ENCODE measurements around the gene WDR86.

WDR86 gene

GRCh38 chr7:151409667-151410404 lies at the start of gene WDR86:
Gene WDR86, minus strand, starts transcription at chr7:151410038. Its CDS starts 449 bp downstream, at chr7:151409589.
- no peaks in the 10 kb centered on the region for H3K9me3 Mint-ChIP-seq
- H3K27me3 Mint-ChIP-seq = peaks cover 35% of the 10 kb centered on the region
- H3K27ac Mint-ChIP-seq = peak within 1 kb of the TSS; percentile 81
- H3K4me3 Mint-ChIP-seq = peak within 1 kb of the TSS; percentile 71
- H3K4me1 Mint-ChIP-seq = peaks cover 12% of the 10 kb centered on the region
- DNase-seq (ENCODE audit: low spot score in 2 of 2) (no peak), ATAC-seq (ENCODE audit: low read depth) (no peak)
- H3K36me3 Mint-ChIP-seq = no peaks in the 10 kb centered on the region

DNA sequence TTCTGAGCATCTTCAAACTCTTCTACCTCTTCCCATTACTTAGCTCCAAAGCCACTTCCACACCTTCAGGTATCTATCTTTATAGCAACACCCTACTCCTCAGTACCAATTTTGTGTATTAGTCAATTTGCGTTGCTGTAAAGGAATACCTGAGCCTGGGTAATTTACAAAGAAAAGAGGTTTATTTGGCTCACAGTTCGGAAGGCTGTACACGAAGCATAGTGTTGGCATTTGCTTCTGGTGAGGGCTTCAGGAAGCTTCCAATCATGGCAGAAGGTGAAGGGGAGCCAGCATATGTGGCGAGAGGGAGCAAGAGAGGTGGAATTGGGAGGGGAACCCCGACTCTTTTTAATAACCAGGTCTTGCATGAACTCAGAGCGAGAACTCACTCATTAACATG lies 47.7 kb upstream of the WDR86 start:
- no peaks in the 10 kb centered on the region for H3K27me3 Mint-ChIP-seq
- no peaks in the 10 kb centered on the region for H3K36me3 Mint-ChIP-seq
- H3K9me3 Mint-ChIP-seq = peaks cover 2% of the 10 kb centered on the region
- no peaks in the 10 kb centered on the region for H3K4me1 Mint-ChIP-seq
- no peak overlapping the region for H3K27ac Mint-ChIP-seq
- no peak overlapping the region for H3K4me3 Mint-ChIP-seq
- DNase-seq (ENCODE audit: low spot score in 2 of 2) (no peak), ATAC-seq (ENCODE audit: low read depth) (no peak)

GRCh38 chr7:151456782-151457181 lies 46.9 kb upstream of the WDR86 start:
- Mint-ChIP-seq H3K4me1 (no peaks in the 10 kb centered on the region), H3K27me3 (no peaks in the 10 kb centered on the region), H3K4me3 (no peak overlapping the region), H3K27ac (no peak overlapping the region), H3K9me3 (peaks cover 2% of the 10 kb centered on the region), H3K36me3 (no peaks in the 10 kb centered on the region)
- DNase-seq (ENCODE audit: low spot score in 2 of 2) (no peak), ATAC-seq (ENCODE audit: low read depth) (no peak)

GRCh38 chr7:151456276-151456675 lies 46.4 kb upstream of the WDR86 start:
- peaks cover 2% of the 10 kb centered on the region for H3K9me3 Mint-ChIP-seq
- no peak for ATAC-seq (ENCODE audit: low read depth)
- no peak overlapping the region for H3K4me3 Mint-ChIP-seq
- H3K4me1 Mint-ChIP-seq = no peaks in the 10 kb centered on the region
- no peak overlapping the region for H3K27ac Mint-ChIP-seq
- DNase-seq (ENCODE audit: low spot score in 2 of 2) = no peak
- no peaks in the 10 kb centered on the region for H3K36me3 Mint-ChIP-seq
- H3K27me3 Mint-ChIP-seq = no peaks in the 10 kb centered on the region

DNA sequence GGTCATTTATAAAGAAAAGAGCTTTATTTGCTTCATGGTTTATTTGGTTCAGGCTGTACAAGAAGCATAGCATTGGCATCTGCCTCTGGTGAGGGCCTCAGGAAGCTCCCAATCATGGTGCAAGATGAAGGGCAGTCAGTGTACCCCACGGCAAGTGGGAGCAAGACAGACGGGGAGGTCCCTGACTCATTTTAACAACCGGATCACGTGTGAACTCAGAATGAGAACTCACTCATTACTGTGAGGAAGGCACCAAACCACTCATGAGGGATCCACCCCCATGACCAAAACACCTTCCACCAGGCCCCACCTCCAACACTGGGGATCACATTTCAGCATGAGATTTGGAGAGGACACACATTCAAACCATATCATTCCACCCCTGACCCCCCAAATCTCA lies 45.9 kb upstream of the WDR86 start:
- Mint-ChIP-seq H3K4me1 (no peaks in the 10 kb centered on the region), H3K27ac (no peak overlapping the region), H3K27me3 (no peaks in the 10 kb centered on the region), H3K9me3 (no peaks in the 10 kb centered on the region), H3K4me3 (no peak overlapping the region), H3K36me3 (no peaks in the 10 kb centered on the region)
- ATAC-seq (ENCODE audit: low read depth) (no peak), DNase-seq (ENCODE audit: low spot score in 2 of 2) (no peak)

GRCh38 chr7:151454932-151455530 lies 45.2 kb upstream of the WDR86 start:
- Mint-ChIP-seq H3K4me3 (no peak overlapping the region), H3K4me1 (no peaks in the 10 kb centered on the region), H3K27ac (no peak overlapping the region), H3K9me3 (no peaks in the 10 kb centered on the region), H3K36me3 (no peaks in the 10 kb centered on the region), H3K27me3 (no peaks in the 10 kb centered on the region)
- DNase-seq (ENCODE audit: low spot score in 2 of 2) (no peak), ATAC-seq (ENCODE audit: low read depth) (no peak)

GRCh38 chr7:151454305-151454704 lies 44.5 kb upstream of the WDR86 start:
- no peak for ATAC-seq (ENCODE audit: low read depth)
- no peaks in the 10 kb centered on the region for H3K9me3 Mint-ChIP-seq
- no peak for DNase-seq (ENCODE audit: low spot score in 2 of 2)
- H3K4me3 Mint-ChIP-seq = no peak overlapping the region
- H3K4me1 Mint-ChIP-seq = no peaks in the 10 kb centered on the region
- H3K27me3 Mint-ChIP-seq = peaks cover 2% of the 10 kb centered on the region
- H3K36me3 Mint-ChIP-seq = no peaks in the 10 kb centered on the region
- no peak overlapping the region for H3K27ac Mint-ChIP-seq

- Mint-ChIP-seq H3K4me3 (no peak overlapping the region), H3K27ac (no peak overlapping the region), H3K36me3 (no peaks in the 10 kb centered on the region)
Observed at GRCh38 chr7:151453326-151453791, 43.5 kb upstream of the WDR86 start.

DNA sequence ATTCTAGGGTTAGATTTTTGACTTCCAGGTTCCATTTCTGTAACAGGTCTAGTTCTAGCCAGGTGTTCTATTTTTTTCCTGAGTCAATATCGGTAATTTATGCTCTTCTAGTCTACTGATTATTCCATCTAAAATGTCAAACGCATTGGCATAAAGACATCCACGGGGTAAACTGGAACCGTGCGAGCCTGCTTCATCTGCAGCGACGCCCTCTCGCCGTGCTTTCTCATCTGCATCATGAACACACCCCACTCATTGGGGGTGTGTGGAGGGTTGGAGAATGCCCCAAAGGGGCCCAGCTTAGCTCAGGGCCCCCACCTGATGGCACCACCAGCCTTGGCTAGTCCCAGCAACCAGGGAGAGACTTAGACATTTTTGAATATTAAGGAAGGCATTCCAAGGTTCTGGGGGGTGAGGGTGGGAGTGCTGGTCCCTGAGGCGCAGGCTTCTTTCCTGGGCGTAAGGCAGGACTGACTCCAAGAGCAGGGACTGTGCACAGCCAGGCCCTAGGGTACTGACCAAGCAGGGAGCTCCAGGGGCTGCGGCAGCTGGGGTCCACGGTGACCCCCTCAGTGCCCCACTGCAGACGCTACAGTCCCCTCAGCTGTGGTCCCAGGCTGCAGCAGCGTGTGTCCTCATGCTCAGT lies 43.0 kb upstream of the WDR86 start:
- ATAC-seq (ENCODE audit: low read depth) = no peak
- H3K27me3 Mint-ChIP-seq = peaks cover 2% of the 10 kb centered on the region
- H3K4me1 Mint-ChIP-seq = no peaks in the 10 kb centered on the region
- no peak overlapping the region for H3K27ac Mint-ChIP-seq
- no peak overlapping the region for H3K4me3 Mint-ChIP-seq
- no peak for DNase-seq (ENCODE audit: low spot score in 2 of 2)
- no peaks in the 10 kb centered on the region for H3K36me3 Mint-ChIP-seq
- H3K9me3 Mint-ChIP-seq = no peaks in the 10 kb centered on the region

More at GRCh38 chr7:151453326-151453791, 43.5 kb upstream of the WDR86 start:
- Mint-ChIP-seq H3K27me3 (peaks cover 2% of the 10 kb centered on the region), H3K9me3 (no peaks in the 10 kb centered on the region), H3K4me1 (no peaks in the 10 kb centered on the region)
- ATAC-seq (ENCODE audit: low read depth) = no peak
- no peak for DNase-seq (ENCODE audit: low spot score in 2 of 2)

GRCh38 chr7:151451626-151452571 lies 42.1 kb upstream of the WDR86 start:
- ATAC-seq (ENCODE audit: low read depth) (no peak), DNase-seq (ENCODE audit: low spot score in 2 of 2) (no peak)
- H3K4me1 Mint-ChIP-seq = no peaks in the 10 kb centered on the region
- no peaks in the 10 kb centered on the region for H3K36me3 Mint-ChIP-seq
- no peak overlapping the region for H3K27ac Mint-ChIP-seq
- H3K9me3 Mint-ChIP-seq = no peaks in the 10 kb centered on the region
- H3K4me3 Mint-ChIP-seq = no peak overlapping the region
- peaks cover 2% of the 10 kb centered on the region for H3K27me3 Mint-ChIP-seq

DNA sequence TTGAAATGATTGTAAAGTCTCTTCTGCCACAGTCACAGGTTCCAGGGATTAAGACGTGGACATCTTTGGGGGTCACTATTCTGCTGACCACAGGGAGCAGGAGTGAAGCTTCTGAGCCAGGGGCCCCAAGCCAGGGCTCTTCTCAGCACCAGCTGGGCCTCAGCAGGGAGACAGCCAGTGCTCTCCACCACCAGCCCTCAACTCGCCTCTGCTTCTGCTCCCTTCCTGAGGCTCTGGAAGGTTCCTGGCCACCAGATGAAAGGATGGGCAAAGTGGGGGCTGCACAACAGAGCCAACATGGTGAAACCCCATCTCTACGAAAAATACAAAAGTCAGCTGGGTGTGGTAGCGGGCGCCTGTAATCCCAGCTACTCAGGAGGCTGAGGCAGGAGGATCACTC lies 41.3 kb upstream of the WDR86 start:
- ATAC-seq (ENCODE audit: low read depth) (no peak), DNase-seq (ENCODE audit: low spot score in 2 of 2) (no peak)
- Mint-ChIP-seq H3K9me3 (no peaks in the 10 kb centered on the region), H3K4me3 (no peak overlapping the region), H3K27ac (no peak overlapping the region), H3K27me3 (peaks cover 5% of the 10 kb centered on the region), H3K4me1 (no peaks in the 10 kb centered on the region), H3K36me3 (no peaks in the 10 kb centered on the region)

DNA sequence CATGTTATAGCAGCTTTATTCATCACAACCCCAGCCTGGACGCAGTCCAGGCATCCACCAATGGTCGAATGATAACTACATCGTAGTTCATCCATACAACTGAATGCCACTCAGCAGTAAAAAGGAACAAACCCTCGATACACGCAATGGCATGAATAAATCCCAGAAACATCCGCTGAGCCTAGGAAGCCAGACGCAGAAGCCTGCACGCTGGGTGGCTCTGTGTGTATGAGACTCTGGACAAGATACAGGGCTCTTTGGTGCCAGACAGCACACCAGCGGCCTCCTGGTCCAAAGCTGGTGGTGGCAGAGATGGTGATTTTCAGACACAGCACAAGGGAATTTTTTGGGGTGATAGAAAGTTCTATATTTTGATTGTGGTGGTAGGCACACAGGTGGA lies 40.2 kb upstream of the WDR86 start:
- ATAC-seq (ENCODE audit: low read depth) (no peak), DNase-seq (ENCODE audit: low spot score in 2 of 2) (no peak)
- peaks cover 9% of the 10 kb centered on the region for H3K27me3 Mint-ChIP-seq
- H3K4me3 Mint-ChIP-seq = no peak overlapping the region
- H3K36me3 Mint-ChIP-seq = no peaks in the 10 kb centered on the region
- H3K4me1 Mint-ChIP-seq = no peaks in the 10 kb centered on the region
- no peaks in the 10 kb centered on the region for H3K9me3 Mint-ChIP-seq
- H3K27ac Mint-ChIP-seq = no peak overlapping the region

GRCh38 chr7:151448261-151449252 lies 38.7 kb upstream of the WDR86 start:
- Mint-ChIP-seq H3K27me3 (peaks cover 10% of the 10 kb centered on the region), H3K4me3 (peak overlapping the region; percentile 78), H3K9me3 (no peaks in the 10 kb centered on the region), H3K4me1 (no peaks in the 10 kb centered on the region), H3K36me3 (no peaks in the 10 kb centered on the region), H3K27ac (no peak overlapping the region)
- ATAC-seq (ENCODE audit: low read depth) (peak; percentile 83), DNase-seq (ENCODE audit: low spot score in 2 of 2) (peak; percentile 75 to 86)
